ENCODE measurements around the gene UBE2G2. TPM values are rescaled to one million over a fixed set of nuclear protein-coding genes. Genes with fewer than 3 reads are reported as not detected.
A peak's percentile ranks its signal among the peaks of the same experiment; 100 is the strongest.

The UBE2G2 gene
- total RNA-seq, 2 donors from 2014 or later: 72.6 to 75.6 TPM

DNA sequence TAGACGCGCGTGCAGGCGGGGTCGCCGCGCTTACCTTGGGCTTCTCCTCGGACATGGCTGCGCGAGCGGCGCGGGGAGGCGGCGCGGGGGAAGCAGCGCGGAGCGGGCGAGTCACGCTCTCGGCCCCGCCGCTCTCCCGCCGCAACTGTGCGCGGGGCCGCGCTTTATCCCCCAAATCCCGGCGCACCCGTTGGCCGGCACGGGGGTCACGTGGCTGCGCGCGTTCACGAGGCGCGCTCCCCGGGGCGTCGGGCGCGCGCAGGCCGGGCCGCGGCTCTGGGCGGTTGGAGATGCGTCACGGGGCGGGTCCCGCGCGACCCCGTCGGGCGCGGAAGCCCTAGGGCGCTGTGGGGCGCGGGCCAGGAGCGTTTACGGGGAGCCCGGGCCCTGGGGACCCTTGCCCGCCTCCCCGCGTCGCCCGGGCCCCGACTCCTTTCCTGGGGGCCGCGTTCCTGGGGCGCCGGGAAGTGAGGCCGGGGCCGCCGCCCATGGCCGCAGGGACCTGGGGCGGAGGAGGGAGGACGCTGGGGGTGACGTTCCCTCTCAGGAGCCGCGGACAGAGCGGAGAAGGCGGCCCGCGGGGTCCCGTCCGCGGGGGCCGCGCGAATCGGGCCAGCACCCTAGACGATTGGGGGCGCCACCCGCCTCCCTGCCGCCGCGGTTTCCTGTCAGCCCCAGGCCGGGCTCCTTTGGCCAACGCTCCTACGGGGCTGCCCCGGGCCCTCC is 16.5 kb upstream of the UBE2G2 start, which contains the start of gene SUMO3:
Gene SUMO3 (minus strand): TSS at position 149 of the 726 bp plus-strand sequence. CDS start 94 bp downstream, at position 55.
- peak; percentile 94 for DNase-seq (ENCODE audit: low spot score)
- intact Hi-C loops (cut with DNase I): no loop called here

DNA sequence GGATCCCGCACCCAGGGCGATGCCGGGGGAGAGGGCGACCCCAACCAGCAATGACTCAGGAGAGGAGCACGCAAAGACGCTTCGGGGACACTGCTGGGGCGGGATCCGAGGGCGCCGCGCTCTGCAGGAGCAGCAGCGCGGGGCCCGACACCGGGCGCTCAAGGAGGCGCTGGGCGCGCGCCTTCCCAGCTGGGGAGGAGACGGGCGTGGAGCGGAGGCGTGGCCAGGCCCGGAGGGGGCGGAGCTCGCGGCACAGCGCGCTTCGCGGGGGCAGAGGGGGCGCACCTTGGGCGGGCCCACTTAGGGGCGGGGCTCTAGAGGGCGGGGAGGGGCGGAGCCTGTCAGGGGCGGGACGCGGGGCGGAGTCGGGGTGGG is 15.9 kb upstream of the UBE2G2 start:
- intact Hi-C loops (cut with DNase I): no loop called here
- peak; percentile 98 for DNase-seq (ENCODE audit: low spot score)

DNA sequence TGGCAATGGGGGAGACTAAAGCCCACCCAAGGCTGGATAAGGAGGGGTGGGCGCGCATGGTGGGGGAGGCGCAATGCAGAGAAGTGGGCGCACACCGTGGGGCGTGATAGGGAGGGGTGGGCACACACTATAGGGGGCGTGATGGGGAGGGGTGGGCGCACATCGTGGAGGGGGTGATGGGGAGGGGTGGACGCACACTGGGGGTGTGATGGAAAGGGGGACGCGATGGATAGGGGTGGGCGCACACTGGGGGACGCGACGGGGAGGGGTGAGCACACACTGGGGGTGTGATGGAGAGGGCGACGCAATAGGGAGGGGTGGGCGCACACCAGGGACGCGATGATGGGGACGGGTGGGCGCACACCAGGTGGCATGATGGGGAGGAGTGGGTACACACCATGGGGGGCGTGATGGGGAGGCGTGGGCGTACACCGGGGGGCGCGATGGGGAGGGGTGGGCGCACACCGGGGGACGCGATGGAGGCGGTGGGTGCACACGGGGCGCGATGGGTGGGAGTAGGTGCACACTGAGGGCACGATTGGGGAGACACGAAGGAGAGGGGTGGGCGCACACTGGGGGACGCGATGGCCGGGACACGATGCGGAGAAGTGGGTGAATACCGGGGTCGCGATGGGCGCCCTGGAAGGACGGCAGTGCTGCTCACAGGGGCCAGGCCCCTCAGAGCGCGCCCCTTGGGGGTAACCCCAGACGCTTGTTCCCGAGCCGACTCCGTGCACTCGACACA is 15.3 kb upstream of the UBE2G2 start:
- no peak for DNase-seq (ENCODE audit: low spot score)
- intact Hi-C loops (cut with DNase I): no loop called here

DNA sequence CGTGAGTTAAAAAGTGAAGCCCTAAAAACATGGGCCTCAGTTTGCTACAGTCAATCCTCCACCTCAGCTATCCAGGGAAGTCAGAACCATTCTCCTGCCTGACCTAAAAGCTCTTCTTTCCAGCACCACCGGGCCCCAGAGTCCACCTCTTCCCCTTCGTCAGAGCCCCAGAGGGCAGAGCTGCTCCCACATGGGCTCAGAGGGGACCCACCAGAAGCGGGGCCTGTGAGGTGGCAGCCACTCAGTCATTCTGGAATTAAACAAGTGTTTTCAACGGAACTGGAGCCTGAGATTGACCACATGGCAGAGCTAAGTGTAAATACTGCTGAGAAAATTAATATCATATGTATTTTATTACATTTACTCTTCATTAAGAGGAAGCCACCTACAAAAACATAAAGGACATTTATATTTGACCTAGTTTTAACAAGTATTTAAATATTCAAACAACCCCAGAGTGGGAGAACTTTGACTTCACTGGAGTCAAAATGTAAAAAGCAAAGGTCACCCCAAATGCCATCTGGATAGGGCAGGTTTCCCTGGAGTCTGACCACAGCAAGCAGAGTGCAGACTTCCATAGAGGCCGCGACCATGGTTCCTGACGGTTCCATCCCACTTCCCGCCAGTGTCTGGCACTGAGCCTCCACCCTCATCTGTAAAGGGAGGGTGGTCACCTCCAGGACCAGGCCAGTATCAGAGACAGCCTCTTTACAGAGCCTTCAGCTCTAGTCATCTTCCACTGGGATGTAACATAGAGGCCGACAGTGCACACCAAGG is 14.4 kb upstream of the UBE2G2 start:
- intact Hi-C loops (cut with DNase I): no loop called here
- no peak for DNase-seq (ENCODE audit: low spot score)

DNA sequence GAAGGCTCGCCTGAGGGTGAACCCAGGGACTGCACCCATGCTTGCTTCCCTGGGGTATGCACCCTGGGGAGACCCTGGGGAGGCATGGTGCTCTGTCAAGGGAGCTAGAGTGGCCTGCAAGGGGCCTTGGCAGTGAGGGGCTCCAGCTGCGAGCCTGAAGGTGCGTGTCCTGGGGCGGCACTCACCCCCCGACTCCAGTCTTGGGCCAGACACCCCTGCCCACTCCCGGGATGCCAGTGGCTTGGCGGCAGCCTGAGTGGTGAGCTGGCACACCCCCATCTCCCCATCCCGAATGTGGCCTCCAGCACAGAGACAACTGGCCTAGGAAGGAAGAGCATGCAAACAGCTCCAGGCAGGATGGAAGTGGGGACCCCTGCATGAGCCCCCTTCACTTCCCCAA is 13.6 kb upstream of the UBE2G2 start:
- DNase-seq (ENCODE audit: low spot score): no peak
- intact Hi-C loops (cut with DNase I): no loop called here

DNA sequence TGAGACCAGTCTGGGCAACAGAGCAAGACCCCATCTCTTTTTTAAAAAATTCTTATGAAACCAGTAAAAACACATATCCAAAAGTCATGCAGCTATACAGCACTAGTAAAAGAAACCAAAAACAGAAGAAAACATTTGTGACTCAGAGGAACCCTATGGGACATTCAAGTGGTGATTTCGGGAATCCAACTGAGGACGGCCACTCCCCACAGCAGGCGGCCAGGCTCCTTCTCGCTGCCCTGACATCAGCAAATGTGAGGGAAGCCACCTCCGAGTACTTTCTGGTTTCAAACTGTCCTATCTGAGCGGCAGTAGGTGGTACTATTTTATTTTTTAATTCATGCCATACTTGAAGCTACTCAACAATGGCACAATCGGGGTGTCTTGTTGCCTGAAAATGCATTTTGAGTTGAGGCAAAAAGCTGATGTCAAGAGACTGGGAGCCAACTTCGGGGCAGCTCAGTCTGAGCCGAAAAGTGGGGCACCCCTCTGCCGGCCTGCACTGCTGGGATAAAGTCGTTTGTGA is 12.9 kb upstream of the UBE2G2 start:
- intact Hi-C loops (cut with DNase I): no loop called here
- no peak for DNase-seq (ENCODE audit: low spot score)

DNA sequence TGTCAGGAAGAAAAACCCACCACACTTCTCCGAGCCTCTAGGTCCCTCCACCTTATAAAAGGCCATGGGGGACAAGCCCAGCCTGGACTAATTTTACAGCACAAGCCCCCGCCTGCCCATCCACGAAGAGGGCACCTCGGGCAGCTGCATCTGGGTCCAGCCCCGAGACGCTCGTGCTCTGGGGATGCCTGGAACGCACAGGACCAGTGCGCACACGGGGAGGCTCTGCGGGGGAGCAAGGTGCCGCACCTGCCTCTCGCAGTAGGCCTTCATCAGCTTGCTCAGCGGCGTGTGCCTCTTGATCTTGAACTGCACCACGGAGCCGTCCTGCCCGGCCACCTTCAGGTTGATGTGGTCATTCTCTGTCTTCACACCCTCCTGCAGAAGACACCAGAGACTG is 12.1 kb upstream of the UBE2G2 start:
- intact Hi-C loops (cut with DNase I): no loop called here
- DNase-seq (ENCODE audit: low spot score): no peak

DNA sequence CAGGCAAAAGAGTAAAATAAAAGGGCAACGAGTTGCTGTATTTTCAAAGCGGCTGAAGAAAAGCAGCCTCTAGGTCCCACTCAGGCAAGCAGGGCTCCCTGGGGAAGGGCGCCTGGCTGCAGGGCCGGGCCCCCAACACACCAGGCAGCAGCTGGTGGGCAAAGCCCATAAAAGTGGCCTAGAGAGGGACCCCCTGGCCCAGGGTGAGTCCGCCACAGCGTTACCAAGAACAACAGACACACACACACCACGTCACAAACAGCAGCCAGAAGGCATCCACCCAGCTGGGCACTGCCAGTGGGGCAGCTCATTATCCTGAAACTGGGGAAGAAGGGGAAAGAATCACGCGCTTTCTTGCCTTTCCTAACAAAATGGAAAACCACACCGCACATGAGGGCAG is 11.5 kb upstream of the UBE2G2 start:
- no peak for DNase-seq (ENCODE audit: low spot score)
- intact Hi-C loops (cut with DNase I): no loop called here

DNA sequence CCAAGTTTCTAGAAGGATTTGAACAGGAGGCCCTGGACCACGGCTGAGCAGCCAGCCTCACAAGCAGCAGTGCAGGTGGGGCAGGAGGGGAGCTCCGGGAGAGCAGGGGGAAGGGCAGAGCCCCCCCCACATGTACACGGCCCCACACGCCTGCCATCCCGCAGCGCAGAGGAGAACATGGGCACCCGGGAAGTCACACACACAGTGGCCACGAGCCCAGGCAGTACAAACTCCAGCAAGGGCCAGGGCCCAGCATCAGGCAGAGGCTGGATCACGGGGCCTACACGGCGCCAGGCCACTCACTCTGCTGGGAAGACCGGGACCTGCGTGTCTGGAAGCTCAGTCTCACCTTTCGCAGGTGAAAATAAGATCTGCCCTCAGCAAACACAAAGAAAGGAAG is 11.0 kb upstream of the UBE2G2 start:
- intact Hi-C loops (cut with DNase I): no loop called here

DNA sequence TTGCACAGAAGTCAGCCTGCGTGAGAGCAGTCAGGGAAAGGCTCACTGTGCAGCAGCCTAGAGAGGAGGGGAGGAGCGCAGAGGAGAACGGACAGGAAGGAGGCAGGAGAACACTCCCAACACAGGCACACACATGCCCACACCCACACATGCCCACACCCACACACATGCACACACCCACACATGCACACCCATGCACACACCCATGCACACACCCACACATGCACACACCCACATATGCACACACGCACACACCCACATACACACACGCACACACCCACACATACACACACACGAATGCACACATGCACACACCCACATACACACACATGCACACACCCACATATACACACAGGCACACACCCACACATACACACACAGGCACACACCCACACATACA is 9.2 kb upstream of the UBE2G2 start:
- intact Hi-C loops (cut with DNase I): no loop called here
- no peak for DNase-seq (ENCODE audit: low spot score)

More for the DNA sequence above, 11.0 kb upstream of the UBE2G2 start:
- DNase-seq (ENCODE audit: low spot score): no peak

DNA sequence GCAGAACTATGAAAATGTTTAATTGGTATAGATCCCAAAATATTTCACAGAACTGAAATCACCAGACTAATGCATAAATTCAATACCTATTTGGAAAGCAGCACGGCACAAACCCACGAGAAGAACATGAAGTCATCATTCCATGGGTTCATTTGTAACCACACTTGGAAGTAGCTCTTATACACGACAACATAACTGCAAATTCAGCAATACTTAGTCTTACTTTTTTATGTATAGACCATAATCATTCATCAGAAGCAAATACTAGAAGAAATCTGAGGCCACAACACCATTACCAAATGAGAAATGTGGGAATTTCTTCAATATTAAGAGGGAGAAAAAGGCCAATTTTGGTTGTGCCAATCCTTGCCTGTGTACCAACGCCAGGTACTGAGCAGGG is 4.2 kb upstream of the UBE2G2 start:
- DNase-seq (ENCODE audit: low spot score): no peak
- intact Hi-C loops (cut with DNase I): no loop called here

DNA sequence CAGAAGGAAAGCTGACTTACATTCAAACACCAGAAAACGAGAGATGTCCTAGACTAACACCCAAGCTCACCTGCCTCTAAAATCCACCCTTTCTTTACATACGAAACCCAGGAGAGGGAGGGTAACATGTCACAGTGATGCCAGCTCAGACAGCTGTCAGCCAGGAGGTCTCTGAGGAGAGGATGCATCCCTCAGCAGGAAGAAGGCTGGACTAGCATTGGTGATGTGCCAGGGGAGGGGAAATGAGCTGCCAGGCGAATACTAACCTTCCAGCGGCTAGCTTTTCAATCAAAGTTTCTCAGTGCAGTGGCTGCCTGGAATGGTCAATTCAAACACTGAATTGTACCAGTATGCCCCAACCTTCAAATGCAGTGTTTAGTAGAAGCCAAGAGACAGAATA is 3.6 kb upstream of the UBE2G2 start:
- no peak for DNase-seq (ENCODE audit: low spot score)
- intact Hi-C loops (cut with DNase I): no loop called here

DNA sequence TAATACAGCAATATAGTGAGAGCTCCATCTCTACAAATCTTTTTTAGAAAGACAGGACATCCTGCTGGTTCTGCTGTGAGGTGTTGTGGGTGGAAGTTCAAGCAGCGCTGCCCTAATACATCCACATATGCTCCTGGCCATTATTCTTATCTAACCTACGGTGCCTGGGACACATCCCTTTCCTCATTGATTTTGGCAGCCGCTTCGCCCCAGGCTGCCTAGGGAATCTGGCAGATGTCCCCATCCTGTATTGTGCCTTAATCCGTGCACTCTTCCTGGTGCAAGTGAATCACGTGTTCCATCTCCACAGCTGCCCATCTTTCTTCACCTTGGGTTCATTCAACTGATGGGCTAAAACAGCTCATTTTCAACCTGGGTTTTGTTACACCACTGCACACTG is 3.1 kb upstream of the UBE2G2 start:
- intact Hi-C loops (cut with DNase I): no loop called here
- no peak for DNase-seq (ENCODE audit: low spot score)

DNA sequence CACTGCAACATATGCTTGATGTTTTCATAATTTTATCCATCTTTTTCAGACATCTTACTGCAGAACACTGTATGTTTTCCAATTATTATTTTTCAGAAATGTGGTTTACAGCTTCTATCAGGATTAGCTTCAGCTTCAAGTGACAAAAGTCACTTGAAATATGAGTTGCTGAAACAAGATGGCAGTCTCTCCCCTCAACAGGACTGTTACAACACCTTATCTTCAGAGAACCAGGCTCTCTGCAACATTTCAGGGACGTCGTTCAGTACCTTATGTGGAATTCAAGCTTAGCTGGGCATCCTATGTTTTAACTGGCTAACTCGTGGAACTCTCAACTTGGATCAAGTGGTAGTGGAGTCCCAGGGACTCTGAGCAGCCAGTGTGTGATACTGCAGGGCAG is 2.0 kb upstream of the UBE2G2 start:
- intact Hi-C loops (cut with DNase I): no loop called here

DNA sequence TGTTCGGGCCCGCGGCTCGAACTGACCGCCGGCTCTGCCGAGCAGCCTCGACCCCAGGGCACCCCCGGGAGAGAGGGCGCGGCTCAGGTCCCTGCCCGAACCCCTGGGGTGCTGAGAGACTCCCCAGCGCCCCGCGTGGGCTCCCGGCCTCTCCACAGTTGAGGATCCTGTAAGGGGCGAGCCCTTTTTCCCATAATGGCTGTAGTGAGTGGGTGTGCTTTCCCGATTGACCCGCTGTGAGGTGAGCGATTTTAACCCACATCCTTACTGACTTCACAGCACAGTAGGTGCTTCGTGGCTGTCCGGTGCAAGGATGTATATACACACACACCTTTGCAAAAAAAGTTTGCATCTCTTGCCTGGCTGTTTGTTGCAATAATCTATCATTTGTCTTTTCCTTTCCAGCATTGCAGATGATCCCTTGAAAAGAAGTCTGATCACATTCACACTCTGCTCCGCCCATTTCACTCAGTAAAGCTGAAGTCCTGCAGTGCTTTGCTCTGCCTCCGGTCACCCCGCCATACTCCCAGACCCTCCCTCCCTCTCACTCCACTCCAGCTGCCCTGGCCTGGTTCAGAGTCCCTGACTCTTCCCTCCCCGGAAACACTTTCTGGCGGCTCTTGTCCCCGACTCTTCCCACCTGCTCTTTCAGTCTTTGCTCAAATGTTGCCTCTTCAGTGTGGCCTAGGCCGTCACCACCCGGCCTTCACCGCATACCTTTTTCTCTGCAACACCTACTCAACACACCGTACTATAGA is 955 bp upstream of the UBE2G2 start:
- DNase-seq (ENCODE audit: low spot score): no peak
- intact Hi-C loops (cut with DNase I): no loop called here

More for the DNA sequence above, 2.0 kb upstream of the UBE2G2 start:
- no peak for DNase-seq (ENCODE audit: low spot score)

DNA sequence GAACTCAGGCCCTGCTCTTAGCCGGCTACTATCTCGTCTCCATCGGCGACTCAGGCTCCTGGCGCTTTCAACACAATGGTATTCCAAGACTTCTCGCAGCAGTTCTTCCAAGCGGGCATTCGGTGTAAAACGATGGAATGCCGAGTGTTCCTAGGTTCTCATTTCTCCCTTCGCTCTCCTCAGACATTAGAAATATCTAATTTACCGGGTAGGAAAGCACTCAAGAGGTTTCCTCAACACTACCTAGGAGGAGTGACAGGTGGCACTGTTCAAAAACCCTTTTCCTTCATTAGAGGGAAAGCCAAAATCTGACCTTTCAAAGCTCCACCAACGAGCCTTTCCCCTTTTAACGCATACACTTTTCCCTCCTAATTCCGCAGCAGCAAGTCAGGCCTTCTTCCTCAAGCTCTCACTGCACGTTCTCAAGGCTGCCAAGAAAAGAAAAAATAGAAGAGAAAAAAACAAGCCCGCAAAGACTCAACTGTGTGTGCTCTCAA is 601 bp downstream of the UBE2G2 start:
- no peak for DNase-seq (ENCODE audit: low spot score)
- intact Hi-C loops (cut with DNase I): no loop called here

DNA sequence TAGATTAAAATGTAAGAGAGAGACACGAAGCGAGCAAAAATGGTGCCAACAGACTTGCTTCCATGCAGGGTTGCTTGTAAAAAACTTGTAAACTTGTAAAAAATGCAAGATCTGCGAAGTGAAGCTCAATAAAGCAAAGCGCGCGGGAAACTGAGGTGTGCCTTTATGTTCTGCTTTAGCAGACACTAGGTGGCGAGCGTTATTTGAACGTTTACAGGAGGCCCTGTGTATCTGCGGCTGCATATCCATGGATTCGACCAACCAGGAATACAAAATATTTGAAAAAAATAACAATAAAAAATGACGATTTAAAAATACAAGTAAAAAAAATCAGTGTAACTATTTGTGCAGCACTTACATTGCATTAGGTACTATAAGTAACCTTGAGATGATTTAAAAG is 1.5 kb downstream of the UBE2G2 start:
- intact Hi-C loops (cut with DNase I): no loop called here
- DNase-seq (ENCODE audit: low spot score): no peak

DNA sequence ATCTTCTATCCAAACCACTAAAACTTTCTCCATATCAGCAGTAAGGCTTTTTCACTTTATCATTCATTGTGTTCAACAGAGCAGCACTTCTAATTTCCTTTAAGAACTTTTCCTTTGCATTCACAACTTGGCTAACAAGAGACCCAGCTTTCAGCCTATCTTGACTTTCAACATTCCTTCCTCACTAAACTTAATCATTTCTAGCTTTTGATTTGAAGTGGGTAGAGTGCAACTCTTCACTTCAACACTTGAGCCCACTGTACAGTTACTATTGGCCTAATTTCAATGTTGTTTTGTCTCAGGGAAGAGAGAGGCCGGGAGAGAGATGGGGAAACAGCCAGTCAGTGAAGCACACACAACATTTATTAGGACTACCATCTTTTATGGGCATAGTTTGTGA is 2.0 kb downstream of the UBE2G2 start:
- intact Hi-C loops (cut with DNase I): no loop called here
- no peak for DNase-seq (ENCODE audit: low spot score)

DNA sequence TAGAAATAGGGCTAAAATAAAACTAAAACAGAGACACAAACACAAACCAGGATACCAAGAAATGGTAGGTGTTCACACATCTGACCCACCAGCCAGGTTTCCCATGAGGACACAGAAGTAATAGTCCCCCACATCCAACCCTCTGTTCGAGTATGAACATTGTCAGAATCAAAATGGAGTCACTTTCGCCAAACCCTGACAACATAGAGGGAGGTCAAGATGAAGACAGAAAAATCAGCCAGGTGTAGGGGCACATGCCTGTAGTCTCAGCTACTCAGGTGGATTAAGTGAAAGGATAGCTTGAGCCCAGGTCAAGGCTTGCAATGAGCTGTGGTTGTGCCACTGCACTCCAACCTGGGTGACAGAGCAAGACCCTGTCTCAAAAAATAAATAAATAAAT is 3.8 kb downstream of the UBE2G2 start:
- intact Hi-C loops (cut with DNase I): no loop called here
- DNase-seq (ENCODE audit: low spot score): no peak

Data from posterior vena cava (tissue), 2 donors.